ENCODE results near the gene PPP2R1A. TPM values are rescaled to one million over a fixed set of nuclear protein-coding genes. Genes with fewer than 3 reads are reported as not detected.

PPP2R1A gene
- total RNA-seq, 2 experiments from 2014 or later, result 151 to 157 TPM

- Mint-ChIP-seq H3K27me3 (no peaks in the 10 kb centered on the region), H3K4me1 (ENCODE audit: low read depth) (no peaks in the 10 kb centered on the region), H3K9me3 (no peaks in the 10 kb centered on the region), H3K36me3 (ENCODE audit: low read depth) (peaks cover 43% of the 10 kb centered on the region), H3K4me3 (no peak overlapping the region), H3K27ac (no peak overlapping the region)
- DNase-seq (no peak), ATAC-seq (ENCODE audit: poor library complexity) (no peak)
- no peak for TF ChIP-seq CTCF (IDR thresholded peaks at IDR 0.05)
- Histone ChIP-seq H3K27ac (ENCODE audit: low read depth in 1 of 2, low read length in 2 of 2) (no peak overlapping the region), H3K4me1 (ENCODE audit: insufficient read depth, low read length) (no peaks in the 10 kb centered on the region), H3K4me3 (ENCODE audit: low read length) (no peak overlapping the region), H3K9me3 (ENCODE audit: control insufficient read depth in 1 of 2, insufficient read depth in 1 of 2, low read length in 2 of 2) (no peaks in the 10 kb centered on the region), H3K36me3 (ENCODE audit: insufficient read depth, low read length) (peaks cover 35% of the 10 kb centered on the region), H3K27me3 (ENCODE audit: control insufficient read depth in 1 of 2, insufficient read depth in 2 of 2, low read length in 2 of 2) (no peaks in the 10 kb centered on the region)
- POLR2A ChIA-PET, result interaction anchor here (0.6 kb wide), 1 partner anchor 1806 kb away, joined by 3 read pairs; no protein-coding TSS in a partner anchor
- CTCF ChIA-PET, result interaction anchor here (1.2 kb wide), 1 partner anchor 8 kb away, joined by 4 read pairs; no protein-coding TSS in a partner anchor
- intact Hi-C loops (cut with DNase I, micrococcal nuclease), result no loop called here
These were observed 39.7 kb downstream of the PPP2R1A start for GRCh38 chr19:52229524-52229923.

- H3K9me3 Mint-ChIP-seq, result no peaks in the 10 kb centered on the region
- intact Hi-C loops (cut with DNase I, micrococcal nuclease), result no loop called here
These were observed 40.8 kb downstream of the PPP2R1A start for GRCh38 chr19:52230685-52231084.

DNA sequence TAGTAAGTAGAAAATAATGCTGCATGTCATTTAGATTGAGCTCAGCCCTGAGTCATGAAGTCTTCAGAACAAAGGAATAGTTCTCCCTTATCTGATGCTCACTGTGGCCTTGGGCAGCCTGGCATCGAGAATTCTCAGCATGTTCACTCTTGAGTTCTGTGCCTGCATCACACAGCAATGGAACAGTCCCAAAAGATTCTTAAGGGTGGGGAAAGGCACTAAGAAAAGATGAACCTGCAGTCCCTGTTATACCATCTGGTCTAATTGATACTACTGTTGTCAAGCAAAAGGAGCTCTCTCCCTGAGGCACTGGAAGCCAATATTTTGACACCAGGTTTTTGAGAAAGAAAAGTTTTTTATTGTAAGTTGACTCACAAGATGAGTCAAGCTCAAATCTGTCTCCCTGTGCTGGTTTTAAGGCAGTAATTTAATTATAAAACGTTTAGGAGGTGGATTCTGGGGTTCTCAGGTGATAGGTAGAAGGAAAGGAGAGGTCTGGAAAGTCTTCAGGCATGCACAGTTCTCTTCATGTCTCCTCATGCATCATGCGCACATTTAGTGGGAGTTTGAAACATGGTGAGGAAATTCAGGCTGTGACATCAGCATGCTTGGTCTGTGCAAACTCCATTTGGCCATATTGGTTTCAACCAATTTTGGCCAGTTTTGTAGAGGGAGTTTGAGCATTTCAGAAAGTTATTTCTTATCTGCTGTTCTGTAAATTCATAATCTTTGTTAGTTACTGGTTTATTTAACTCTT, 41.5 kb downstream of the PPP2R1A start:
- no peak for TF ChIP-seq CTCF (IDR thresholded peaks at IDR 0.05)
- ATAC-seq (ENCODE audit: poor library complexity) (no peak), DNase-seq (no peak)
- intact Hi-C loops (cut with DNase I, micrococcal nuclease), result no loop called here
- Histone ChIP-seq H3K27ac (ENCODE audit: low read depth in 1 of 2, low read length in 2 of 2) (no peak overlapping the region), H3K9me3 (ENCODE audit: control insufficient read depth in 1 of 2, insufficient read depth in 1 of 2, low read length in 2 of 2) (no peaks in the 10 kb centered on the region), H3K27me3 (ENCODE audit: control insufficient read depth in 1 of 2, insufficient read depth in 2 of 2, low read length in 2 of 2) (no peaks in the 10 kb centered on the region), H3K4me3 (ENCODE audit: low read length) (no peak overlapping the region), H3K36me3 (ENCODE audit: insufficient read depth, low read length) (peaks cover 21% of the 10 kb centered on the region), H3K4me1 (ENCODE audit: insufficient read depth, low read length) (no peaks in the 10 kb centered on the region)
- CTCF ChIA-PET, result no interaction called here
- POLR2A ChIA-PET, result interaction anchor here (1.5 kb wide), 1 partner anchor 42 kb away, joined by 4 read pairs; the partner anchor contains the start of gene PPP2R1A
- H3K36me3 Mint-ChIP-seq (ENCODE audit: low read depth), result peaks cover 26% of the 10 kb centered on the region
- no peak overlapping the region for H3K4me3 Mint-ChIP-seq
- H3K27me3 Mint-ChIP-seq, result no peaks in the 10 kb centered on the region
- H3K27ac Mint-ChIP-seq, result peak overlapping the region; percentile 45
- H3K4me1 Mint-ChIP-seq (ENCODE audit: low read depth), result no peaks in the 10 kb centered on the region
- no peaks in the 10 kb centered on the region for H3K9me3 Mint-ChIP-seq

More at GRCh38 chr19:52230685-52231084, 40.8 kb downstream of the PPP2R1A start:
- no peak overlapping the region for H3K4me3 Mint-ChIP-seq
- ChIA-PET CTCF (no interaction called here), POLR2A (interaction anchor here (1.5 kb wide), 1 partner anchor 41 kb away, joined by 4 read pairs; the partner anchor contains the start of gene PPP2R1A)
- no peak overlapping the region for H3K27ac ChIP-seq (ENCODE audit: low read depth in 1 of 2, low read length in 2 of 2)
- DNase-seq, result no peak
- H3K27me3 Mint-ChIP-seq, result no peaks in the 10 kb centered on the region
- H3K4me3 ChIP-seq (ENCODE audit: low read length), result no peak overlapping the region
- no peak for TF ChIP-seq CTCF (IDR thresholded peaks at IDR 0.05)
- H3K36me3 ChIP-seq (ENCODE audit: insufficient read depth, low read length), result peaks cover 27% of the 10 kb centered on the region
- no peaks in the 10 kb centered on the region for H3K4me1 Mint-ChIP-seq (ENCODE audit: low read depth)
- peaks cover 32% of the 10 kb centered on the region for H3K36me3 Mint-ChIP-seq (ENCODE audit: low read depth)
- peak overlapping the region; percentile 45 for H3K27ac Mint-ChIP-seq
- H3K4me1 ChIP-seq (ENCODE audit: insufficient read depth, low read length), result no peaks in the 10 kb centered on the region
- no peaks in the 10 kb centered on the region for H3K27me3 ChIP-seq (ENCODE audit: control insufficient read depth in 1 of 2, insufficient read depth in 2 of 2, low read length in 2 of 2)
- H3K9me3 ChIP-seq (ENCODE audit: control insufficient read depth in 1 of 2, insufficient read depth in 1 of 2, low read length in 2 of 2), result no peaks in the 10 kb centered on the region
- ATAC-seq (ENCODE audit: poor library complexity), result no peak
